Heart left ventricle (tissue), 13 donors: ENCODE results near the gene LRFN4.

Source experiments
- POLR2A ChIP-seq, 2 donors: fragments of 450-650 bp; IDR thresholded peaks; one replicate each; pipeline ENCODE4 v1.6.1; 2017; ENCODE audit warnings: antibody characterized with exemption in 2 of 2, mild to moderate bottlenecking in 2 of 2, moderate library complexity in 2 of 2
- TF ChIP-seq, protein P1 (sequence below), 12 donors: fragments of 200-600 bp; sonication (generic) in 4 of 12; IDR thresholded peaks; one replicate each; pipeline versions ENCODE4 v1.5.0 to v1.8.0; 2018 to 2022; ENCODE audit warnings: antibody characterized with exemption in 12 of 12, mild to moderate bottlenecking in 5 of 12
- donor health status: ischemic (EF 13 %, LVEDD 7.1; RV severe dilation, severe dysfunction).
- donor health status: DM: no; HTN: yes; CAD: no.
- donor health status: DM: no; HTN: no; CAD: no.
- donor health status: ischemic (EF 25% LVEDD 6.9; RV normal size, moderate dysfunction).
- donor health status: ischemic (EF 25% LVEDD 5.7; RV mildly dilated, moderate dysfunction).
- donor health status: ischemic (EF 35%, LVEDD 5.7; RV mildly dilated, moderate dysfunction).
- donor health status: nonischemic (EF 11% LVEDD 7.7; RV severe dilation, severe dysfunction).
- donor health status: DM: yes; HTN: yes; CAD: no.
- donor health status: PGD.
- donor health status: ischemic (EF 29% LVEDD 5.4; RV normal size, mild dysfunction).
- donor health status: nonischemic (EF 23%, LVEDD 6.1; RV moderate dilation, normal function).

DNA sequence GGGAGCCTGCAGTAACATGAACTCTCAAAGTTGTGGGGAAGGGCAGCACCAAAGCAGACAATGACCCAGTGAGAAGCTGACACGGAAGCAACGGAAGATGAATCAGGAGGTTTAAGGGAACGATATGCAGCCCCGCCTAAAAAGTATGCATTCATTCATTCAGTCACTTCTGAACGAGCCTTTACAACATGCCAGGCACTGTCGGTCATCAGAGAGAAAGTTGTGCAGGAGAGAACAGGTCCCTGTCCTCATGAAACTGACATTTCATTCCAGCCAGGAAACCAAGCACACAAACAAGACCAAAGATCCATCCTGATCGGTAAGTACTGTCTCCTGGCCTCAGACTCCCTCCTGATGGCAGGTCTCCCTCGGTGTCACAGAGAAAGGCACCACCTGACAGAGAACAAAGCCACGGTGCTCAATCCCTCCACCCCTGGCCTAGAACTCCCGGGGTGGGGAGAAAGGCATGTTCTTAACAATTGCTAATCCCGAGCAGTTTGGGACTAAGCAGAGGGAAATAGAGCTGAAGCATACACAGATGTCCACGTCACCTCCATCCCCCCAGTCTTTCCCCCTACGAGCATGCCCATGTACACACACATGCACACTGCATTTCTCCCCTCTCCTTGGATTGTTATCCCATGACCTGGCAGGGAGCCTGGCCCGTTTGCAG lies 49.3 kb downstream of the LRFN4 start:
- TF ChIP-seq, protein P1, sequence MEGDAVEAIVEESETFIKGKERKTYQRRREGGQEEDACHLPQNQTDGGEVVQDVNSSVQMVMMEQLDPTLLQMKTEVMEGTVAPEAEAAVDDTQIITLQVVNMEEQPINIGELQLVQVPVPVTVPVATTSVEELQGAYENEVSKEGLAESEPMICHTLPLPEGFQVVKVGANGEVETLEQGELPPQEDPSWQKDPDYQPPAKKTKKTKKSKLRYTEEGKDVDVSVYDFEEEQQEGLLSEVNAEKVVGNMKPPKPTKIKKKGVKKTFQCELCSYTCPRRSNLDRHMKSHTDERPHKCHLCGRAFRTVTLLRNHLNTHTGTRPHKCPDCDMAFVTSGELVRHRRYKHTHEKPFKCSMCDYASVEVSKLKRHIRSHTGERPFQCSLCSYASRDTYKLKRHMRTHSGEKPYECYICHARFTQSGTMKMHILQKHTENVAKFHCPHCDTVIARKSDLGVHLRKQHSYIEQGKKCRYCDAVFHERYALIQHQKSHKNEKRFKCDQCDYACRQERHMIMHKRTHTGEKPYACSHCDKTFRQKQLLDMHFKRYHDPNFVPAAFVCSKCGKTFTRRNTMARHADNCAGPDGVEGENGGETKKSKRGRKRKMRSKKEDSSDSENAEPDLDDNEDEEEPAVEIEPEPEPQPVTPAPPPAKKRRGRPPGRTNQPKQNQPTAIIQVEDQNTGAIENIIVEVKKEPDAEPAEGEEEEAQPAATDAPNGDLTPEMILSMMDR (IDR thresholded peaks at IDR 0.05) = no peak
- no peak for TF ChIP-seq POLR2A (IDR thresholded peaks at IDR 0.05)
